Suprapubic skin (tissue), 4 donors: ENCODE measurements around the gene OSBPL3. TPM values are rescaled to one million over a fixed set of nuclear protein-coding genes. Genes with fewer than 3 reads are reported as not detected.

Source experiments
- DNase-seq, 2 donors: peaks; one replicate each; pipeline ENCODE4 v3.0.0-alpha.2; 2019; ENCODE audit warnings: low spot score in 2 of 2
- H3K27ac ChIP-seq: fragments of 200-600 bp; sonication (generic); one replicate; pipeline ENCODE4 v1.5.1; 2019
- H3K27me3 ChIP-seq: fragments of 200-600 bp; sonication (generic); one replicate; pipeline ENCODE4 v1.5.1; 2019
- H3K36me3 ChIP-seq: fragments of 200-600 bp; sonication (generic); one replicate; pipeline ENCODE4 v1.5.1; 2019
- H3K4me1 ChIP-seq: fragments of 200-600 bp; sonication (generic); one replicate; pipeline ENCODE4 v1.5.1; 2019
- H3K4me3 ChIP-seq: fragments of 200-600 bp; sonication (generic); one replicate; pipeline ENCODE4 v1.5.1; 2019; ENCODE audit warnings: mild to moderate bottlenecking
- H3K9me3 ChIP-seq: fragments of 200-600 bp; sonication (generic); one replicate; pipeline ENCODE4 v1.5.1; 2019
- CTCF ChIP-seq, 2 donors: fragments of 200-600 bp in 1 of 2; fragments of 450-650 bp in 1 of 2; sonication (generic) in 1 of 2; IDR thresholded peaks; one replicate each; pipeline ENCODE4 v1.5.1; 2016 to 2019; ENCODE audit warnings: antibody characterized with exemption in 2 of 2, mild to moderate bottlenecking in 1 of 2, moderate library complexity in 1 of 2
- EP300 ChIP-seq: sonication (generic); formaldehyde crosslinking; IDR thresholded peaks from one replicate; pipeline ENCODE4 v1.6.1; 2017; ENCODE audit warnings: antibody characterized with exemption
- POLR2A ChIP-seq, 2 donors: fragments of 450-650 bp; IDR thresholded peaks; one replicate each; pipeline ENCODE4 v1.6.1; 2017; ENCODE audit warnings: antibody characterized with exemption in 2 of 2, mild to moderate bottlenecking in 2 of 2, moderate library complexity in 2 of 2
- POLR2AphosphoS5 ChIP-seq, 3 donors: sonication (generic); formaldehyde crosslinking; IDR thresholded peaks; one replicate each; pipeline ENCODE4 v1.6.1; 2017; ENCODE audit warnings: antibody characterized with exemption in 3 of 3
- WGBS: methylation state at CpG from one replicate; pipeline ENCODE4 v1.1.5; 2018; 5-methylcytosine and 5-hydroxymethylcytosine counted together
- total RNA-seq, 4 donors: library from RNA; depleted of rRNA; stranded (reverse); fragments of >200 nt; gene quantifications; one replicate each; pipeline ENCODE4 v1.1.0, GENCODE V29; 2016

The OSBPL3 gene
- total RNA-seq, 4 donors from 2014 or later, result 22.0 to 49.0 (median 27.3) TPM

- H3K9me3 ChIP-seq, result no peaks in the 10 kb centered on the region
- H3K4me3 ChIP-seq, result no peak overlapping the region
- WGBS, result 100% methylated on average over 2 of the region's 2 CpGs
- no peak overlapping the region for H3K27ac ChIP-seq
- no peak for DNase-seq
- peaks cover 37% of the 10 kb centered on the region for H3K36me3 ChIP-seq
- H3K4me1 ChIP-seq, result no peaks in the 10 kb centered on the region
- no peak for TF ChIP-seq CTCF (IDR thresholded peaks at IDR 0.05)
- no peak for TF ChIP-seq POLR2AphosphoS5 (IDR thresholded peaks at IDR 0.05)
- H3K27me3 ChIP-seq, result no peaks in the 10 kb centered on the region
These were observed 178.1 kb downstream of the OSBPL3 start for GRCh38 chr7:24801883-24802282.

- TF ChIP-seq POLR2AphosphoS5 (IDR thresholded peaks at IDR 0.05) (no peak), CTCF (IDR thresholded peaks at IDR 0.05) (no peak), EP300 (no peak), POLR2A (IDR thresholded peaks at IDR 0.05) (no peak)
- DNase-seq, result no peak
- 89% methylated on average over 9 of the region's 9 CpGs for WGBS
- Histone ChIP-seq H3K27ac (no peak overlapping the region), H3K27me3 (no peaks in the 10 kb centered on the region), H3K4me1 (no peaks in the 10 kb centered on the region), H3K4me3 (no peak overlapping the region), H3K9me3 (no peaks in the 10 kb centered on the region), H3K36me3 (peaks cover 27% of the 10 kb centered on the region)
These were observed 179.3 kb downstream of the OSBPL3 start for GRCh38 chr7:24800667-24801066.

GRCh38 chr7:24800073-24800472 lies 179.9 kb downstream of the OSBPL3 start:
- Histone ChIP-seq H3K27me3 (no peaks in the 10 kb centered on the region), H3K4me3 (no peak overlapping the region), H3K27ac (no peak overlapping the region), H3K4me1 (no peaks in the 10 kb centered on the region), H3K36me3 (peaks cover 27% of the 10 kb centered on the region), H3K9me3 (no peaks in the 10 kb centered on the region)
- no peak for DNase-seq
- 96% methylated on average over 6 of the region's 6 CpGs for WGBS
- no peak for TF ChIP-seq CTCF (IDR thresholded peaks at IDR 0.05)
- no peak for TF ChIP-seq EP300
- no peak for TF ChIP-seq POLR2A (IDR thresholded peaks at IDR 0.05)
- no peak for TF ChIP-seq POLR2AphosphoS5 (IDR thresholded peaks at IDR 0.05)

- Histone ChIP-seq H3K4me1 (no peaks in the 10 kb centered on the region), H3K9me3 (no peaks in the 10 kb centered on the region), H3K27me3 (no peaks in the 10 kb centered on the region), H3K36me3 (peaks cover 27% of the 10 kb centered on the region), H3K4me3 (no peak overlapping the region), H3K27ac (no peak overlapping the region)
- WGBS, result 98% methylated on average over 3 of the region's 3 CpGs
- no peak for TF ChIP-seq POLR2A (IDR thresholded peaks at IDR 0.05)
- no peak for TF ChIP-seq POLR2AphosphoS5 (IDR thresholded peaks at IDR 0.05)
- TF ChIP-seq EP300, result no peak
- no peak for TF ChIP-seq CTCF (IDR thresholded peaks at IDR 0.05)
- no peak for DNase-seq
These were observed 180.5 kb downstream of the OSBPL3 start for GRCh38 chr7:24799506-24799905.

- Histone ChIP-seq H3K4me1 (no peaks in the 10 kb centered on the region), H3K27me3 (no peaks in the 10 kb centered on the region), H3K36me3 (peaks cover 15% of the 10 kb centered on the region), H3K4me3 (no peak overlapping the region), H3K27ac (no peak overlapping the region), H3K9me3 (no peaks in the 10 kb centered on the region)
- DNase-seq, result no peak
- no peak for TF ChIP-seq EP300
- TF ChIP-seq CTCF (IDR thresholded peaks at IDR 0.05), result no peak
- TF ChIP-seq POLR2AphosphoS5 (IDR thresholded peaks at IDR 0.05), result no peak
- no peak for TF ChIP-seq POLR2A (IDR thresholded peaks at IDR 0.05)
- WGBS, result 83% methylated on average over 4 of the region's 4 CpGs
These were observed 181.7 kb downstream of the OSBPL3 start for GRCh38 chr7:24798261-24798660.
